Measurements from ENCODE around the gene ELOVL7. TPM values are rescaled to one million over a fixed set of nuclear protein-coding genes. Genes with fewer than 3 reads are reported as not detected.

Gene ELOVL7
- total and polyA plus RNA-seq, 2 of the 8 experiments (the other 6 are each of a cell fraction or from before 2014, with no cell fraction given) = 3.1 to 5.1 TPM

GRCh38 chr5:60826653-60827052 is 17.4 kb downstream of the ELOVL7 start (continued):
- TF ChIP-seq CHD7 (IDR thresholded peaks at IDR 0.05; ENCODE audit: insufficient replicate concordance, low read length) (no peak), TAF7 (optimal IDR thresholded peaks at IDR 0.05; ENCODE audit: borderline replicate concordance, low read depth, low read length) (no peak), RNF2 (IDR thresholded peaks at IDR 0.05; ENCODE audit: borderline replicate concordance, low read depth, low read length, missing control alignments, poor library complexity, severe bottlenecking) (no peak), SRF (IDR thresholded peaks at IDR 0.05; ENCODE audit: low read depth, low read length) (no peak), TAF1 (IDR thresholded peaks at IDR 0.05; ENCODE audit: low read depth, low read length) (no peak)
